ENCODE data around the gene EARS2. TPM values are rescaled to one million over a fixed set of nuclear protein-coding genes. Genes with fewer than 3 reads are reported as not detected.

Gene EARS2
- 23.0 TPM for polyA plus RNA-seq
- long read RNA-seq, donor 1, partial matches to known transcripts, result 0 of 2 reads
- long read RNA-seq, donor 1, other reads (novel, unspliced or antisense), result 0 of 2 reads
- long read RNA-seq, donor 2, transcript EARS2-201 (9 exons, 3,961 nt), result major isoform, 5 of 22 reads
- long read RNA-seq, donor 2, partial matches to known transcripts, result 0 of 22 reads
- long read RNA-seq, donor 2, other reads (novel, unspliced or antisense), result 14 of 22 reads
- long read RNA-seq, donor 3, result 0 reads
- long read RNA-seq, donor 4, partial matches to known transcripts, result 0 of 1 reads
- long read RNA-seq, donor 4, other reads (novel, unspliced or antisense), result 0 of 1 reads
- long read RNA-seq, donor 5, partial matches to known transcripts, result 0 of 4 reads
- long read RNA-seq, donor 5, other reads (novel, unspliced or antisense), result 0 of 4 reads
- long read RNA-seq, donor 6, partial matches to known transcripts, result 0 of 6 reads
- long read RNA-seq, donor 6, other reads (novel, unspliced or antisense), result 0 of 6 reads
- long read RNA-seq, donor 7, partial matches to known transcripts, result 0 of 2 reads
- long read RNA-seq, donor 7, other reads (novel, unspliced or antisense), result 0 of 2 reads
- long read RNA-seq, donor 8, partial matches to known transcripts, result 5 of 14 reads
- long read RNA-seq, donor 8, other reads (novel, unspliced or antisense), result 0 of 14 reads
- long read RNA-seq, donor 9, partial matches to known transcripts, result 23 of 34 reads
- long read RNA-seq, donor 9, other reads (novel, unspliced or antisense), result 6 of 34 reads
- long read RNA-seq, donor 10, transcript EARS2-201 (9 exons, 3,961 nt), result major isoform, 9 of 11 reads
- long read RNA-seq, donor 10, partial matches to known transcripts, result 0 of 11 reads
- long read RNA-seq, donor 10, other reads (novel, unspliced or antisense), result 0 of 11 reads
- long read RNA-seq, donor 11, partial matches to known transcripts, result 0 of 6 reads
- long read RNA-seq, donor 11, other reads (novel, unspliced or antisense), result 0 of 6 reads

DNA sequence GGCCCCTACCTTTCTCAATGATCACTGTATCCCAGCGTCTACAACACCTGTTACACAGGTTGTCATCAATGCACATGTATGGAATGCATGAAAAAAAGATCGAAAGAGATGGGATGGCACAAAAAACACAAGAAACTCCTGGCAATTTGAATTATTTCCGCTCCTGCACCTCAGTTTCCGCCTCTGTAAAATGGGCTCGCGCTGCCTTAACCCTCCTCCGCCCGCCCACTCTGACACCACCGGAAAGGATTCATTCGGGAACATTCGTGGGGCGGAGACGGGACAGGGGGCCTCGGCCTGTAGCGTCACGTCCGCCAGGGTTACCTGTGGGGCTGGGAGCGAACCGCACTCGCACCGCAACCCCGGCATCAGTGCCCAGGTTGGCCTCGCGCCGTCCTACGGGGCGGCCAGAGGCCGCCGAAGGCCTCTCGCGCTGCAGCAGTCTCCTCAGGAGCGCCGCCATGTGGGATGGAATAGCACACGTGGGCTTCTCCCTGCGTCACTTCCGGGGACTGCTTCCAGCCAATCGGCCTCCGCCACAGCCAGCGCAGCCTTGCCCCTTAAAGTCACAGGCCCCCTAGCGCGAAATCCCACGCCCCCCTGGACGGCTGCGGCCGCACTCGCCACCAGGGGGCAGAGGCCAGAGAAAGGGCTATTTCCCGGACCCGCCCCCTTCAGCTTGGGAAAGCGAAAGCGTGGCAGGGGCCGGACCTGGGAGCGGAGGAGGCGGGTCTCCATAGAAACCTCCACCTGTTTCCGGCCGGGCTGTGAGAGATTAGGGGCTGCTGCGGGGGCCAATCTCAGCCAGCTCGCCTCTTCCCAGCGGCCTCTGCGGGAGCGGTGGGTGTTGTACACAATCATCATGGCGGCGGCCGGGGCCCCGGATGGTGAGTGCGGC, at the start of gene EARS2, which contains the start of gene UBFD1:
Gene EARS2 (minus strand): TSS at position 470 of the 898 bp plus-strand sequence. CDS start 7 bp downstream, at position 463.
Gene UBFD1 (plus strand): TSS at position 847 of the 898 bp plus-strand sequence. CDS start 16 bp downstream, at position 863.
- H3K27me3 ChIP-seq (ENCODE audit: control insufficient read depth, insufficient read depth, low read length), result no peaks in the 10 kb centered on the region
- H3K4me1 ChIP-seq (ENCODE audit: control insufficient read depth, insufficient read depth, low read length), result no peaks in the 10 kb centered on the region
- H3K4me3 ChIP-seq (ENCODE audit: low read length), result peak within 1 kb of the TSS; percentile 79
- H3K36me3 ChIP-seq (ENCODE audit: control insufficient read depth, insufficient read depth, low read length), result peaks cover 36% of the 10 kb centered on the region
- WGBS (ENCODE audit: insufficient coverage, low lambda C conversion rate), result no CpG with 5 or more reads among the region's 65 CpGs
- DNase-seq, result peak; percentile 99 to 100
- H3K27ac ChIP-seq (ENCODE audit: low read length), result peak within 1 kb of the TSS; percentile 73
- H3K9me3 ChIP-seq (ENCODE audit: control insufficient read depth, low read depth, low read length), result no peaks in the 10 kb centered on the region

- H3K4me3 ChIP-seq (ENCODE audit: low read length), result no peak overlapping the region
- WGBS (ENCODE audit: insufficient coverage, low lambda C conversion rate), result 25% methylated on average over 1 of the region's 11 CpGs
- H3K27me3 ChIP-seq (ENCODE audit: control insufficient read depth, insufficient read depth, low read length), result no peaks in the 10 kb centered on the region
- H3K9me3 ChIP-seq (ENCODE audit: control insufficient read depth, low read depth, low read length), result no peaks in the 10 kb centered on the region
- no peaks in the 10 kb centered on the region for H3K4me1 ChIP-seq (ENCODE audit: control insufficient read depth, insufficient read depth, low read length)
- peaks cover 22% of the 10 kb centered on the region for H3K36me3 ChIP-seq (ENCODE audit: control insufficient read depth, insufficient read depth, low read length)
- DNase-seq, result peak; percentile 50 to 58
- peak overlapping the region; percentile 30 for H3K27ac ChIP-seq (ENCODE audit: low read length)
Measured at GRCh38 chr16:23597003-23597756, 40.0 kb upstream of the EARS2 start.

GRCh38 chr16:23595951-23596720, 39.0 kb upstream of the EARS2 start, which contains the start of gene NDUFAB1:
Gene NDUFAB1 (minus strand): TSS chr16:23596316. CDS start chr16:23596290, 26 bp downstream.
- WGBS (ENCODE audit: insufficient coverage, low lambda C conversion rate), result 80% methylated on average over 1 of the region's 67 CpGs
- peaks cover 27% of the 10 kb centered on the region for H3K36me3 ChIP-seq (ENCODE audit: control insufficient read depth, insufficient read depth, low read length)

DNA sequence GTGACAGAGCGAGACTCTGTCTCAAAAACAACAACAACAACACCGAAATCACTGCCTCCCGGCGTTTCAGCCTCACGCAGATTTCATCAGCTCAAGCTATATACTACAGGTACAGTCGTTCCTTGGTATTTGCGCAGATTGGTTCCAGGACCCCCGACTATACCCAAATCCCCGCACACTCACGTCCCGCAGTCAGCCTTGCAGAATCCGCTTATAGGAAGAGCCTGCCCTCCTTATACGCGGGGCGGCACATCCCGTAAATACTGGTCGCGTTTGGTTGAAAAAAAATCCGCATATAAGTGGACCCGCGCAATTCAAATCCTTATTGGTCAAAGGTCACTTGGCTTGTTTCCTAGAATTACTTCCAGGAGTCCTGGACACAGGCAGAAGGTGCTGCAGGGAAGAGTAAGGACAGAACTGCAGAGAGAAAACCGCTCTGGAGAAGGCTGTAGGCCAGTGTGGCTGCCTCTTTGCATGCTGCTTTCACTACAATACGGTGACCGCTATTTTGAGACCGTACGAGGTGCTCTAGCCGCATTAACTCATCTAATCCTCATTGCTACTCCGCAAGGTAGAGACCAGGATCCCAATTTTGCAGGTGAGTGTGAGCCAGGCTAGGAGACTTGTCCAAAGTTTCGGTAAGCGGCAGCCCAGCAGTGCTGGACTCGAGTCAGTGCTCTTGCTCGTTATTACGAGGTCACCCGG, 38.2 kb upstream of the EARS2 start:
- Histone ChIP-seq H3K4me3 (ENCODE audit: low read length) (peak overlapping the region; percentile 93), H3K36me3 (ENCODE audit: control insufficient read depth, insufficient read depth, low read length) (peaks cover 34% of the 10 kb centered on the region), H3K9me3 (ENCODE audit: control insufficient read depth, low read depth, low read length) (no peaks in the 10 kb centered on the region), H3K27me3 (ENCODE audit: control insufficient read depth, insufficient read depth, low read length) (no peaks in the 10 kb centered on the region), H3K4me1 (ENCODE audit: control insufficient read depth, insufficient read depth, low read length) (no peaks in the 10 kb centered on the region), H3K27ac (ENCODE audit: low read length) (peak overlapping the region; percentile 42)
- DNase-seq, result peak; percentile 43 to 64
- WGBS (ENCODE audit: insufficient coverage, low lambda C conversion rate), result 0% methylated on average over 1 of the region's 34 CpGs

More at GRCh38 chr16:23595951-23596720, 39.0 kb upstream of the EARS2 start, which contains the start of gene NDUFAB1:
- H3K9me3 ChIP-seq (ENCODE audit: control insufficient read depth, low read depth, low read length), result no peaks in the 10 kb centered on the region
- H3K4me3 ChIP-seq (ENCODE audit: low read length), result peak within 1 kb of the TSS; percentile 93
- H3K27ac ChIP-seq (ENCODE audit: low read length), result peak within 1 kb of the TSS; percentile 42
- no peaks in the 10 kb centered on the region for H3K4me1 ChIP-seq (ENCODE audit: control insufficient read depth, insufficient read depth, low read length)
- no peaks in the 10 kb centered on the region for H3K27me3 ChIP-seq (ENCODE audit: control insufficient read depth, insufficient read depth, low read length)
- DNase-seq, result peak; percentile 89 to 94

DNA sequence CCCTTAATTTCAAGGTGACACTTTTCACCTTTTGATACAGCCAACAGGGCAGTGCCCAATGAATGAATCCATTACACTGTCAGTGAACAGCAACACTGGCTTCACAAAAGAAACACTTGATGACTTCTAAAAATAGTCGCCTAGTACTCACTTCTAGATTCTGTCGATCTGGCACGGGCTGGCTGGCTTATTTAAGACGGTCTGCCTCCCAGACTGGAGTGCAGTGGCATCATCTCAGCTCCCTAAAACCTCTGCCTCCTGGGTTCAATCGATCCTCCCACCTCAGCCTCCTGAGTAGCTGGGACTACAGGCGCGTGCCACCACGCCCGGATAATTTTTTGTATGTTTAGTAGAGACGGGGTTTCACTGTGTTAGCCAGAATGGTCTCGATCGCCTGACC, 37.0 kb upstream of the EARS2 start:
- Histone ChIP-seq H3K4me1 (ENCODE audit: control insufficient read depth, insufficient read depth, low read length) (no peaks in the 10 kb centered on the region), H3K9me3 (ENCODE audit: control insufficient read depth, low read depth, low read length) (no peaks in the 10 kb centered on the region), H3K4me3 (ENCODE audit: low read length) (no peak overlapping the region), H3K27ac (ENCODE audit: low read length) (no peak overlapping the region), H3K36me3 (ENCODE audit: control insufficient read depth, insufficient read depth, low read length) (peaks cover 46% of the 10 kb centered on the region), H3K27me3 (ENCODE audit: control insufficient read depth, insufficient read depth, low read length) (no peaks in the 10 kb centered on the region)
- DNase-seq, result no peak
- WGBS (ENCODE audit: insufficient coverage, low lambda C conversion rate), result no CpG with 5 or more reads among the region's 12 CpGs

GRCh38 chr16:23590181-23590580, 33.0 kb upstream of the EARS2 start:
- no CpG with 5 or more reads among the region's 3 CpGs for WGBS (ENCODE audit: insufficient coverage, low lambda C conversion rate)
- Histone ChIP-seq H3K4me3 (ENCODE audit: low read length) (no peak overlapping the region), H3K9me3 (ENCODE audit: control insufficient read depth, low read depth, low read length) (no peaks in the 10 kb centered on the region), H3K27ac (ENCODE audit: low read length) (no peak overlapping the region), H3K4me1 (ENCODE audit: control insufficient read depth, insufficient read depth, low read length) (no peaks in the 10 kb centered on the region), H3K27me3 (ENCODE audit: control insufficient read depth, insufficient read depth, low read length) (no peaks in the 10 kb centered on the region), H3K36me3 (ENCODE audit: control insufficient read depth, insufficient read depth, low read length) (peaks cover 77% of the 10 kb centered on the region)
- DNase-seq, result no peak

DNA sequence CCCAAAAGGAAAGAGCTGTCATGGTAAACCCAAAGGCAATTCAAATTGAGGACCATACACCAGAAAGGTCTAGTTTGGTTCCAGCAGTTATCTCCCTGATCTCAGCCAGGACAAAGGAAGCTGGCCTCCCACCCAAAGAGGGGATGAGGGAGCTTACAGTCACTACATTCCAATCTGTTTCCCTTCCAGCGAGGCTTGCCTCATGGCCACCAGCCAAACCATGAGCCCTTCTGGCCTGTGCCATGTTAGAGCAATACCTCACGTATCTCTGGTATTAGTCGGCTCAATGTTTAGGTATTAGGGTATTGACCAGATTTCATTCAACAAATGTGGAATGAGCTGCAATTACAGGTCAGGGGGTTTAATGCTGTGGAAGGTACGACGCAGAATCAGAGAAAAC, 30.6 kb upstream of the EARS2 start:
- H3K9me3 ChIP-seq (ENCODE audit: control insufficient read depth, low read depth, low read length), result no peaks in the 10 kb centered on the region
- no peaks in the 10 kb centered on the region for H3K4me1 ChIP-seq (ENCODE audit: control insufficient read depth, insufficient read depth, low read length)
- WGBS (ENCODE audit: insufficient coverage, low lambda C conversion rate), result no CpG with 5 or more reads among the region's 5 CpGs
- H3K4me3 ChIP-seq (ENCODE audit: low read length), result no peak overlapping the region
- no peak overlapping the region for H3K27ac ChIP-seq (ENCODE audit: low read length)
- no peaks in the 10 kb centered on the region for H3K27me3 ChIP-seq (ENCODE audit: control insufficient read depth, insufficient read depth, low read length)
- DNase-seq, result no peak
- peaks cover 75% of the 10 kb centered on the region for H3K36me3 ChIP-seq (ENCODE audit: control insufficient read depth, insufficient read depth, low read length)

DNA sequence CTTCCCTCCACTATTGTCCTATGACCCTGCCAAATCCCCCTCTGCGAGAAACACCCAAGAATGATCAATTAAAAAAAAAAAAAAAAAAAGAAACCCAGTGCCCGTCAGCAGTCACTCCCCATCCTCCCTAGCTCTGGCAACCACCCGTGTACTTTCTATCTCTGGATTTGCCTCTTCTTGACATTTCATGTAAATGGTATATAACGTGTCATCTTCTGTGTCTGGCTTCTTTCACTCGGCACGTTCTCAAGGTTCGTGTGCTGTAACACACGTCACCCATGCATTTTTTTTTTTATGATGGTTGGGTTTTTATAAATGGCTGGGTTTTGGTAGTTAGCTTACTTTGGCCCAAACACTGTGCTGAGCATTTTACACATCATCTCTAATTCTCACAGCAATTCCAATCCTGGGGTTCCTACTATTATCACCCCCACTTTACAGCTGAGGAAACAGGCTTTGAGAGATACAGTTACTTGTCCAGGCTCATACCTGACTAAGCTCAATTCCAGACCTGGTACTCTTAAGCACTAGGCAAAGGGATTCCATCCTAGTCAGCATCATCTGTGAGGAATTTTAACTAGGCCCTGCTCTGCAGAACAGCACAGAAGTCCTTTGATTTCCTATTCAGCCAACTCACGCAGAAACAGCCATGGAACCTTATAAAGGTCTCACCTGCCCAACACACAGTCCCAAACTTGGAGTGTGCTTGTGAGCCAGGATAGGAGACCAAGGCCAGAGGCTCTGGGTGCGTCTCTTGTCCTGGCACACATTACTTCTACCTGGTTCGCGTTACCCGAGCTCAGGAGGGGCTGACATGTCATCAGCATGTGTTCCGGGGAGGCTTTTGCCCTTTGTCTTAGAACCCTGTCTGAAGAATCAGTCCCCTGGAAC, 27.3 kb upstream of the EARS2 start:
- DNase-seq, result no peak
- no peaks in the 10 kb centered on the region for H3K27me3 ChIP-seq (ENCODE audit: control insufficient read depth, insufficient read depth, low read length)
- H3K27ac ChIP-seq (ENCODE audit: low read length), result no peak overlapping the region
- WGBS (ENCODE audit: insufficient coverage, low lambda C conversion rate), result 89% methylated on average over 5 of the region's 14 CpGs
- H3K4me3 ChIP-seq (ENCODE audit: low read length), result no peak overlapping the region
- peaks cover 57% of the 10 kb centered on the region for H3K36me3 ChIP-seq (ENCODE audit: control insufficient read depth, insufficient read depth, low read length)
- no peaks in the 10 kb centered on the region for H3K9me3 ChIP-seq (ENCODE audit: control insufficient read depth, low read depth, low read length)
- H3K4me1 ChIP-seq (ENCODE audit: control insufficient read depth, insufficient read depth, low read length), result no peaks in the 10 kb centered on the region
